CD4-positive, alpha-beta T cell treated with Interleukin-10 for 1 hour (primary cell): Measurements from ENCODE around the gene ESPN.
A peak's percentile ranks its signal among the peaks of the same experiment; 100 is the strongest.
"Not testable (repeated sequence)": the region's sequence is repeated elsewhere in the genome, so short reads cannot be mapped to it uniquely, and the experiment has no call there.

Source experiments
- DNase-seq: peaks from one replicate; pipeline ENCODE4 v3.0.0-alpha.2; 2020

ESPN gene

GRCh38 chr1:6448749-6449631 lies 24.4 kb downstream of the ESPN start:
- peak; percentile 44 for DNase-seq

- DNase-seq = no peak
Observed at GRCh38 chr1:6450005-6450450, 25.5 kb downstream of the ESPN start.

DNA sequence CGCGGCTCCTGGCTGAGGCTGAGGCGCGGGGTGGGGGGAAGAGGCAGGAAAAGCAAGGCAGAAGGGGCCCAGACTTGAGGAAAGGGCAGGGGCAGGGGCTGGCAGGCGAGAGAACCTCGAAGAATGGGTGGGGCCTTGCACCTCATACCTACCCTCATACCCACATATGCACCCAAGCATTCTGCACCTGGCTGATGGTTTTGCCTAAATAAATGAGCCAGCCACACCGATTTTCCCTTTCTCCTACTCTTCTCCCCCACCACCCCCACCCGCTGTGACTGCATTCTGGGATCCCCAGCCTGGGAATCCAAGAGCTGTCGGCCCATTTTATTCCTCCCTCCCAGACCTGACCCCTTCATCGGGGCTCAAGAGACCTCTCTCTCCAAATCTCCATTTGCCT lies 25.9 kb downstream of the ESPN start:
- DNase-seq = not testable (repeated sequence)

DNA sequence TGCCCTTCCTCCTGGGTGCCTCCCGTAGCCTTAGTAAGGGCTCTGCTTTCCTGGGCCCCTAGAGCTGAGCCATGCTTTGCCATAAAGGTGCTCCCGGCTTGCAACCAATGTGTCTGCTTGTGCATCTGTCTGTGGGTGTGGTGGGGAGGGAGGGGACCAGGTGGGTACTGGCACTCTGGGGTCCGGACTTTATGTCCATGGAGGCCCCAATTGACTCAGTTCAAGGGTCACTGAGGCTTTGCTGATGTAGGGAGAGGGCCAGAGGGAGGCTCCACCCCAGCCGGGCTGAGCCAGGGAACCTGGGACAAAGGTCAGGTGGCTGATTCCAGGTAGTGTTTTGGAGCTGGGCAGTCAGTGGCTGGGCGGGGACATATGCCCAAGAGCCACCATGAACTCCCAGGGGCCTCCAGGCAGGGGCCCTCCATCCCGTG lies 26.4 kb downstream of the ESPN start:
- no peak for DNase-seq

DNA sequence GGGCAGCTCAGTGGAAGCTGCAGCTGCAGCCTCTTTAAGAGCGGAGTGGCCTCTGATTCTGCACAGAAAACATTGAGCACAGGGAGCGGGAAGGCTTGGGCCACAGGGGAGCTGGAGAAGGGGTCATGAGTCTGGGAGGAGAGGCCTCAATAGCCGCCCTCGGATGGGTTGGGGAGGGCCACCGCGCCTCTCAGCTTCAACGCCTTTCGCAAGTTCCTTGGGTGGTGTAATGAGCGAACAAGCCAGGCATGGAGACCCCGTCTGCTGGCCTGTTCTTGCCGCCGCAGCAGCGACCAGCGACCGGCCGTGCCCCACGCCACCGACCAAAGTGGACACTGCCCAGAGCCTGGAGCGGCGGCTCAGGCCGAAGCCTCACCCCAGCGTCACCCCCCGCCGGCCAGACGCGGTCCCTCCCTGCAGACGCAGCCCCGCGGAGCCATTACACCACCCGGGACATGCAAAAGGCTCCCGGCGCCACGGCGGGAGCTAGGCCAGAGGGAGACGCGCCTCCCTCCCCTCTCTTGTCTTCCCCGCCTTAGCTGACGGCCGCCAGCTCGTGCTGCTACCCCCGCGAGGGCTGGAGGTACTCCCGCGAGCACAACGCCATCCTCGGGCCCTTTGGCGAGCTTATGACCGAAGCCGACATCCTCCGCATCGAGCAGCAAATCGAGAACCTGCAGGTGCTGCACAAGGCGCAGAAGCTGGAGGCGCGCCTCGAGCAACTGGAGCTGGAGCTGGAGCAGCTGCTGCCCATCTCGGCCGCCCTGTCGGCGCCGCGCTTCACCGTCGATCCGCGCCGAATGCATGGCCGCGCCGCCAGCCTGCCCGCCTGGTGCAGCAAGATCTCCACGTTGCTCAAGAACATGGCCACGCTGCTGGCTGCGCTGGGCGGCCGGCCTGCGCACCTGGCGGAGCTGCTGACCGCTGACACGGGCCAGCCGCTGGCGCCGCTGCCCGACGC lies 29.6 kb downstream of the ESPN start:
- not testable (repeated sequence) for DNase-seq

DNA sequence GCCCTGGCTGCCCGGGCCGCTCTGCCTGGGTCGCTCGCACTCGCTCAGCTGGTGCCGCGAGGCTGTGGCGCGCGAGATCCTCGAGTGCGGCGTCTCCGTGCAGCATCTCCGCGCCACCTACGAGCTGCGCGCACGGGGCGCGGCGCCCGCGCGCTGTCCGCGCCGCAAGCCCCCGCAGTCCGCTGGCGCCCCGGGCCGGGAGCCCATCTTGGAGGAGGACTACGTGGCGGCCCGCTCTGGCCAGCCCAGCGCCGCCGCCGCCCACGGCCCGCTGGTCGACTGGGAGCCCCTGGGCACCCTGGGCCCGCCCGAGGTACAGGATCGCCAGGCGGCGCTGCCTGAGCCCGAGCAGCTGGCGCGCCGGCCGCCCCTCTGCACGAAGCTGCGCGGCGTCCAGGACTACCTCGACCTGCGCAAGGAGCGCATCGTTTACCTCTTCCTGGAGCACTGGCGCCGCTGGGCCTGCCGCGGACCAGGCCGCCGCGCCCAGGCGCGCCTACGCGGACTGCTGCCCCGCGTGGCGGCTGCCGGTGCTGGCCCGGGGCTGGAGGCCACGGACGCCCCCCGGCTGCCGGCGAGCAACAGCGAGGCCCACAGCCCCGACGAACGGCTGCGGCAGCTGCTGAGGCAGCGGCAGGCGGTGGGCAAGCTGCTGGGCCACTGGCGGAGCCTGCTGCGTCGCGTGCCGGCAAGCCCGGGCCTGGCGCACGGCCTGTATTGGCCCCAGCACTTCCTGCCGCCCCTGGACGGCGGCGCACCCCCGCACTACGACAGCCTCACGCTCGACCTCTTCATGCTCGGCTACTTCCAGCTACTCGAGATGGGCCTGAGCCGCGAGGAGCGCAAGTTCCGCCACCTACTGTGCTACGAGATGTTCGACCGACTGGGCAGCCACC lies 30.5 kb downstream of the ESPN start:
- peak; percentile 56 for DNase-seq

DNA sequence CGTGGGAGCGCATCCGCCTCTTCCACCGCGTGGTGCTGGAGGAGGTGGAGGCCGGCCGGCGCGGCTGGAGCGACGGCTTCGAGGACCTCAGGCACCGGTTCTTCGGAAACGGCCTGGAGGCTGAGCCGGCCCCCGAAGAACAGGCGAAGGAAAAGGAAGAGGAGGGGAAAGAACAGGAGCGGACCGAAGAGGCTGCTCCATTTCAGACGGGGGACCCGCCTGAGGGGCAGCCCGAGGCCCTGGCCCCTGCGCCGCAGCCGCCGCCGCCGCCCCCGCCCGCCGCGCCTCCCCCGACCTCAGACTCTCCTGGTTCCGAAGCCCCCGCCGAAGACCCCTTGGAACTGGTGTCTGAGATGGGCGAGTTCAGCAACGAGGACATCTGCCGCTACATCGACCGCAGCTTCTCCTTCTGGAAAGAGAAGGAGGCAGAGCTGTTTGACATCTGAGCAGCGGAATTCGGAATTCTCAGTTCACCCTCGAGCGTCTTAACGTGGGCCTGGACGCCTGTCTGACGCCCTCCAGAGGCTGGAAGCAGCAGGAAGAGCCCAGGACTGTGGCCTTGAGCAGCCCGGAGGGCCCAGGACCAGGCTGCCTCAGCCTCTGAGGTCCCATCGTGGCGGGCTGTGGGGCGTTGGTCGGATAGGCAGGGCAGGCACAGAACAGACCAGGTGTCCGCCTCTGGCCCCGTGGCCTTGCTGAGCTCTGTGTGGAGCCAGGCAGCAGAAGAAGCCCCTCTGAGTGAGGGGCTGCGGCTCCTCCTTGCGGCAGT lies 31.4 kb downstream of the ESPN start:
- not testable (repeated sequence) for DNase-seq

DNA sequence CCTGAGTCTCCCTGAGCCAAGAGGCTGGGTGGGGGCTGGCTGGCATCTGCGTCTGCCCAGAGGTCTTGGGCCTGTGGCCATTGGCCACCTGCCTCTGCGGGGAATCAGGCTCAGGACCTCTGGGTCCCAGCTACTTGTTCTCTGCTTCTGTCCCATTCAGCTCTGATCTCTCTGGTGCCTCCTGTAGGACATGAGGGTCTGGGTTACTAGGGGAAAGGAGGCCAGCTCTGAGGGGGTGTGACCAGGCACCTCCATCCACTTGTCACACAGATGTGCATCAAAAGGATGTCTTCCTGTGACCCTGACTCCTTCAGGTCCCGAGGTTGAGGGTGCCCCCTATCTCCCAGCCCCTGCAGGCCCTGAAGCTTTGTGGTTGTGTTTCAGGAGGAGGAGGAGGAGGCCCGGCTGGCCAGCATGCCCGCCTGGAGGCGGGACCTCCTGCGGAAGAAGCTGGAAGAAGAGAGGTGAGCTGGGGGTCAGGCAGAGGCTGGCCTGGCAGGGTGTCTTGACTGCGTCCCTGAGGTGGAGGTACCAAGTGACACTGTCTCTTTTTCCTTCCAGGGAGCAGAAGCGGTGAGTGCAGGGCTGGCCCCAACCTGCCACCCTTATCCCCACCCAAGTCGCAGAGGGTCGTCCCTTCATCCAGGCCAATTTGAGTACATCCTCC lies 32.4 kb downstream of the ESPN start:
- DNase-seq = no peak

DNA sequence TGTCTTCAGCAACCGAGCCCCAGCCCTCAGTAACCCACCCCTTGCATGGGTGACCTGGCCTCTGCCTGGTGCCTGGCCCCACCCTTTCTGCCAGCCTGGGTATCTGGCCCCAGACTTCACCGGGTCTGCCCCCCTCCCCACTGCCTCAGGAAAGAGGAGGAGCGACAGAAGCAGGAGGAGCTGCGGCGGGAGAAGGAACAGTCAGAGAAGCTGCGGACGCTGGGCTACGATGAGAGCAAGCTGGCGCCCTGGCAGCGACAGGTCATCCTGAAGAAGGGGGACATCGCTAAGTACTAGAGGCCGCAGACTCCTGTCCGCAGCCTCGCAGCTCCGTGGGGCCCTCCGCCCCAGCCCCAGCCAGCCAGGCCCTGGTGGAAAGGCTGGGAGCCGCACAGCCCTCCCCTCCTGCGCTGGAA lies 35.3 kb downstream of the ESPN start:
- DNase-seq = peak; percentile 77

DNA sequence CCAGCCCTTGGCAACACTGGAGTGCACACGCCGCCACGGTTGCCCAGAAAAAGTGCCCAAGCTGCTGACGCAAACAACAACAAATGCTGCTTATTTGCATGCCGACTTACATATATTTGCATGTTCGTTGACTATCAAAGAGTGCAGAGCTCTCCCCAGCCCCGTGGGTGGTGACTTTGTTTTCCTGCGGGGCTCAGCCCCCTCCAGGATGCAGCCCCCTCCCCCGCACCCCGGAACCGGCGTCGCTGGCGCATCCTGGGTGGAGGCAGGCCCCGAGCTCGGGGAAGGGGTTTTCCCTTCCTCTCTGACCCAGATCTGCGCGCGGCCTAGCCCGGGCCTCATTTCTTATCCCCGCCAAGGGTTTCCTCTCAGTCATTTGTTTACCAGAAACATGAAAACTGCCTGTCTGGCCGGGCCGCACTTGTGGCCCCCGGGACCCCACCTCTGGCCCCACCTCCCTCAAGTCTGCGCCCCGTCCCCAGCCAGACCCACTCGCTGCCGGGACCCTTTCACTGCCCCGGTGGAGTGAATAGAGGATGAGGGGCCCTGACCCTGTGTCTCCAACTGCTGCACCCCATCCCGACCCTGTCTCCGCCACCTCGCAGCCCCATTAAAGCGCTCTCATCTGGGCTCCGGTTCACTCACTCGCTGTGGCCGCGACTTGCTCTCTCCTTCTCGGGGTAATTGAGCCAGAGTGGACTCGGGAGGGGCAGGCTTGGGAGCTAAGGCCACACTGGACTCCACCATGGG lies 35.9 kb downstream of the ESPN start:
- DNase-seq = peak; percentile 94

DNA sequence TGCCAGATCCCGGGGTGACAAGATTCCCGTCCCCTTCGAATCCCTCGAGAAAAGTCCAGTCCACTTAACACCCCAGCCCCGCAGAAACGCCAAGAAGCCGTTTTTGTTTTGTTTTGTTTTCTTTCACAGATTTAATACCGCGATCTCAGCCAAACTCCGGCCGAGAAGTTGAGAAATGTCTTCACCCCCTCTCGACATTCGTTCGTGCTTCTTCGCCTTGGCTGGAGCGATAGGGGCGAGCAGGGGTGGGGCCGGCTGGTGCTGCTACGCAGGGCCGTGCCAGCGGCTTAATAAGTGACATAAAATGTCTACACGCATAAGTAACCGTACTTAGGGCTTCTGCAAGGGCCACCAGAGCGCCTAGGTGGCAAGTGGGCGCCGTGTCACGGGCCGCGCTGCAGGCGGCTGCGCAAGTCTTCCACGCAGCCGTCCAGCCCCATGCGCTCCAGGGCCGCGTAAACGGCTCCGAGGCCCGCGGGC lies 36.5 kb downstream of the ESPN start:
- no peak for DNase-seq

DNA sequence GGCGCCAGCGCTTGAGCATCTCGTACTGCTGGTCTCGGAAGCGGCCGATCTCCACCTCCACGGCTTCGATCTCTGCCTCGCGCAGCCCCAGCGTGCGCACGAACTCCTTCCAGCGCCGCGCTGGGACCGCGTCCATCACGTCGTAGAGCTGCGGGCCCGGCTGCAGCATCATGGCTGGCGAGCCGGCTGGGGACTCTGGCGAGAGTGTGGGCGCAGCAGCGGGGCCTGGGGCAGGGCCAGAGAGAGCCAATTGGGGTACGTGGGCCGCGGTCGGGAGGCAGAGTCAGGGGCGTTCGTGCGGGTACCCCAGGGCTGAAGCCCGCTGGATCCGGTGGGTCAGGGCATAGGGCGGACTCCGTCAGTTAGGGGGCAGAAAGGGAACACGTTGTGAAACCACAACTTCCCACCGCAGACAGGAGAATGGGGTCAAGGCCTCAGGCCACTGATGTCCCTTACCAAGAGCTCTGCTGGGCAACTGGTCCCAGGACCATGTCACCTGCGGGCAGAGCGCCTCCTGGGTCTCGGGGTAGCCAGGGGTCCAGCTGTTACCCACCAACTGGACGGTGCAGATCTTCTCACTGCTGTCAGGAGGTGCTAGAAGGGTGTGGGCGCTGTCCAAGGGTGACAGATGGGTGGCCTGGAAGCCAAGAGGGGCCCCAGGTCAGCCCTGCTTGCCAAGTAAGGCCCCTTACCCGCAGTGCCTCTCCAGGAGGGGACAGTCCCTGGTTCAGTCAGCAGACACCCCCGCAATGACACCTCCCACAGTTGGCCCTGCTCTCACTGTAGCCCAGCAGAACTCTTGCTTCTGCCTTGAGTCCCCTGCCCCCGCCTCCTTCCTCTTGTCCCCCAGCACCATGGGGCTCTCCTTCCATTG lies 37.2 kb downstream of the ESPN start:
- DNase-seq = no peak

DNA sequence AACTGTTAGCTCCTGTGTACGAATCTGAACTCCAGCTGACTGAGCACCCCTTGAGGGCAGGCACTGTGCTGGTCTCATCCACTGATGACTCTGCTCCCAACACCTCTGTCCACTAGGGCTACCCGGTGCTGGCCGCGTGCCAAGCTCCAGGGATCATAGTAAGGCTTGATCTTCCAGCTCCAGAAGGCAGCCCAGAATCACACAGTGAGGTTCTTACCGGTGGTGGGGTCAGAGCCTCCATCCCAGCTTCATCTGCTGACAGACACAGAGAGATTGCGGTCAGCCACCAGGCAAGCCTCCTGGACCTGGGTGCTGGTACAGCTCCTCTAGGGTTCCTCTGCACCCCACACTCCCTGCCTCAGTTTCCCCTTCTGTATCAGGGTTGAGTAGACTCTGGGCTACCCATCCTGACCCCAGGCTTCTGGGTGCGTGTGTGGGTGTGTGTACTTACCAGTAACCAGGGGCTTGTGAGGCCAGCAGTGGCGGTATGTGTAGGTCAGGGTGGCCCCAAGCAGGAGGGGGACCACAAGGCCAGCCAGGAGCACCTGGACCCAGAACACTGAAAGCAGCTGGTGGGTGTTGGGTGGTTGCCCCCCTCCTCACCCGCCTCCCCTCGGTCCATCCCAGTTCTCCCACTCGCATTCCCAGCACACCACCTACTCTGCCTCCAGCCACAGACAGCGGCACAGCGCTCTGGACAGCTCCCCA lies 38.0 kb downstream of the ESPN start:
- DNase-seq = no peak

GRCh38 chr1:6463120-6463412 lies 38.5 kb downstream of the ESPN start:
- no peak for DNase-seq

- peak; percentile 59 for DNase-seq
Observed at GRCh38 chr1:6464514-6464836, 39.9 kb downstream of the ESPN start.

- DNase-seq = no peak
Observed at GRCh38 chr1:6464915-6465314, 40.3 kb downstream of the ESPN start.

DNA sequence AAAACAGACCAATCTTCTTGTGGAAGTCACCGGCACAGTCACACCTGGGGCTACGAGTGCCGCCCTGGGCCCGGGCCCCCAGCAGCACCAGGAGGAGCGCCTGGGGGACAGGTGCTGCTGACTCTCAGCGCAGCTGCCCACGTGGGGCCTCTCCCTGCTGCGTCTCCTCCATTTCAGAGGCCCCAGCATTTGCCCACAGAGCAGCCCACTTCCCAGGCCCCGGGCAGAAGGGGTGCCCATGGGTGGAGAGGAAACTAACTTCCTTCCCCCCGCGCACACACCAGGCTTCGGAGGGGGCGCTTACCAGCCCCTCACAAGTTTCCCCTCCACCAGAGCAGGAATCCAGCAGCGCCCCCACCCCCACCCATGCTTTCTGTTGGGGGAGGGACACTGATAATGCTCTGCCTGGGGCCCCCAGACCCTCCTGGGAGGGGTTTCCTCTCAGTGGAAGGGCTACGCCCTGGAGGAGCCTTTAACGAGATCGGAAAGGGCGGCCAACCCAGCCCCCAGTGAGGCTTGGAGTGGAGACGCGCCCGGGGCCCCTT lies 41.0 kb downstream of the ESPN start:
- DNase-seq = peak; percentile 56

DNA sequence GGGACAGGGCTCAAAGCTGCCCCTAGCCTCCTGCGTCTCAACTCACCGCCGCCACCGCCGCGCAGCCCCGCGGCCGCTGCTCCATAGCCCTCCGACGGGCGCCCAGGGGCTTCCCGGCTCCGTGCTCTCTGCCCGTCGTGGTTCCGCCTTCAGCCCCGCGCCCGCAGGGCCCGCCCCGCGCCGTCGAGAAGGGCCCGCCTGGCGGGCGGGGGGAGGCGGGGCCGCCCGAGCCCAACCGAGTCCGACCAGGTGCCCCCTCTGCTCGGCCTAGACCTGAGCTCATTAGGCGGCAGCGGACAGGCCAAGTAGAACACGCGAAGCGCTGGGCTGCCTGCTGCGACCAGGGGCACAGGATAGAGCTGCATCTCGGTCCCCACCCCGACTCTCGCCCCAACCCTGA lies 41.4 kb downstream of the ESPN start, which contains the start of gene TNFRSF25:
TSS of gene TNFRSF25 (minus strand) at position 151 of the 400 bp plus-strand sequence. CDS start at position 85, 66 bp downstream.
- DNase-seq = peak; percentile 74
